Medulla oblongata (tissue), 1 donor: ENCODE results near the gene BCL10.

Experiments
- DNase-seq: peaks from one replicate; pipeline ENCODE4 v3.0.0-alpha.2; 2015; ENCODE audit errors: extremely low spot score

BCL10 gene

DNA sequence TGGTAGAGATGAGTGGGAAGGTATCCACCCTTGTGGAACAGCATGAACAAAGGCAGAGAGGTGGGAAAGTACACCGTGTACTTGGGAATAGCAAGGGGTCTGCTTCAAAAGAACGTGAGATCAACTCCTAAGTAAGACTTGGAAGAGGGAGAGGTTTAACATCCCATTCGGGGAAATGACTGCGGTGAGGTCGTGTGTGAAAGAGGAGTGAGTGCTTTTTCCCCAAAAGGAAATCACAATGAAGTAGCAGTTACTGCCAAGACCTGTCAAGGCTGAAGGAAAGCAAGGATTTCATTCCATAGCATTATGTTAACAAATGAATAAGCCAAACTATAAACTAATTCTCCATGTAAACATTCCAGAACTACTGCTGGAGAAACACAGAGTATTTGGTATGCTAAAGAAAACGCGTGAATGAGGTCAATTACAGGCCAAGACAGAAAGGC lies 55.7 kb downstream of the BCL10 start:
- DNase-seq: no peak

DNA sequence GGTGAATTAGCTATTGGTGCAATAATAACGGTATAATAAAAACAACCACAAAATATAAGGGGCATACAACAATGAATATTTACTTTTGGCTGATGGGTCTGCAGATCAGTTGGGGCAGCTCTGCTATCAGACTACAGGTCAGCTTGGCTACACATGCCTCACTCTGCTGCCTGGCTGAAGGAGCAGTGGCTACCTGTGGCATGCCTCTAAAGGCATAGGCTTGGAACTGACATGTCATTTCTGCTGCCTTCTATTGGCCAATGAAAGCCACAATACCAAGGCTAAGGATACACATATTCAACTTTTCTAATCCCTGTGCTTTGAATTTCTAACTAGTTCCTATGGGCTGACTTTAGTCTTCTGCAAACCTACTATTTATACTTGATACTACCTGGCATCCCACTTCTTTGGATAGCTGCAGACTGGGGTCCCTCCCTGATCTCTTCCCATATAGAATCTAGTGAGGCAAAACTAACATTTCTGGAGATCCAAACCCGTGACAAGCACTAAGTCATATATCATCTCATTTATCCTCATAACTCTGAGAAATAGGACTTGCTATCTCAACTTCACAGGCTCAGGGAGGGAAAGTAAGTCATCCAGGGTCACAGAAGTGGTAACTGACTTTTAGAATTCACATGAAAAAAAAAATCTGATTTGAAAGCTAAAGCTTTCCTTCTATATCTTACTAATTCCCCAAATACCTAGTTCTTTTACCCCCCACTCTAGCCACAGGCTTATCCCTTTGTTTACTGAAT lies 56.4 kb downstream of the BCL10 start:
- no peak for DNase-seq

DNA sequence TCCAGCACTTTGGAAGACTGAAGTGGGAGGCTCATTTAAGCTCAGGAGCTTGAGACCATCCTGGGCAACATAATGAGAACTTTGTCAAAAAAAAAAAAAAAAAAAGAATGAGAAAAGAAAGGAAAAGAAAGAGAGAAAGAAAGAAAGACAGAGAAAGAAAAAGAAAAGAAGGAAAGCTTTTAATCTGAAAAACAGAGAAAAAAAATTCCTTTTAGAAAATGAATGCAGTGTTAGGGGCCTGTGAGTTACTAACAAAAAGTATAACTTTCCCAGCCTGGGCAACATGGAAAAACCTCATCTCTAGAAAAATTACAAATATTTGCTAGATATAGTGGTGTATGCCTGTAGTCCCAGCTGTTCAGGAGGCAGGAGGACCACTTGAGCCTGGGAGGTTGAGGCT lies 59.7 kb downstream of the BCL10 start:
- no peak for DNase-seq
